ENCODE measurements around the gene HS6ST1.

HS6ST1 gene

DNA sequence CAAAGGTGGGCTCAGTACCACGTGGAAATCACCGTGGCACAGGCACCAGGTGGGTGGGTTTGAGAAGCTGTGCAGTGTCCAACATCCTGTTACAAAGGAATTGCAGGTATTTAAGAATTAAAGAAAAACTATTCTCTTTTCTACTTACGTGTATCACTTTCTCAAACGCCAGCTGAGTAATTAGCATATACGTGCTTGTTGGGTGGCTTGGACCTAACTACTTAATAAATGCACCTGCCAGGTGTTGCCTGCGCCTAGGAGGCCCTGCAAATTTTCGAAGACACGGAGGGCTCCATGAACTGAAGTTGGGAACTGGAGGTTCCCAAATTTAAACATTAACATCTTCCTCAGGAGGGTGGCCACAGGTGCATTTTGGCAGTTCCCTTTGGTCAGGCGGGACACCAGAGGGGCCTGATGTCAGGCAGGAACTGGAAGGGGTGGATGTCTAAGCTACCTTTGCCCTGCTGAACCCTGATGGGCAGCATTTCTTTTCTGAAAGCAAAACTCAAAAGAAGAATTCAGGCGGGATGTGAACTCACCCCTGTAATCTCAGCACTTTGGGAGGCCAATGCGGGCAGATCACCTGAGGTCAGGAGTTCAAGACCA is 84.8 kb downstream of the HS6ST1 start:
- DNase-seq = no peak

DNA sequence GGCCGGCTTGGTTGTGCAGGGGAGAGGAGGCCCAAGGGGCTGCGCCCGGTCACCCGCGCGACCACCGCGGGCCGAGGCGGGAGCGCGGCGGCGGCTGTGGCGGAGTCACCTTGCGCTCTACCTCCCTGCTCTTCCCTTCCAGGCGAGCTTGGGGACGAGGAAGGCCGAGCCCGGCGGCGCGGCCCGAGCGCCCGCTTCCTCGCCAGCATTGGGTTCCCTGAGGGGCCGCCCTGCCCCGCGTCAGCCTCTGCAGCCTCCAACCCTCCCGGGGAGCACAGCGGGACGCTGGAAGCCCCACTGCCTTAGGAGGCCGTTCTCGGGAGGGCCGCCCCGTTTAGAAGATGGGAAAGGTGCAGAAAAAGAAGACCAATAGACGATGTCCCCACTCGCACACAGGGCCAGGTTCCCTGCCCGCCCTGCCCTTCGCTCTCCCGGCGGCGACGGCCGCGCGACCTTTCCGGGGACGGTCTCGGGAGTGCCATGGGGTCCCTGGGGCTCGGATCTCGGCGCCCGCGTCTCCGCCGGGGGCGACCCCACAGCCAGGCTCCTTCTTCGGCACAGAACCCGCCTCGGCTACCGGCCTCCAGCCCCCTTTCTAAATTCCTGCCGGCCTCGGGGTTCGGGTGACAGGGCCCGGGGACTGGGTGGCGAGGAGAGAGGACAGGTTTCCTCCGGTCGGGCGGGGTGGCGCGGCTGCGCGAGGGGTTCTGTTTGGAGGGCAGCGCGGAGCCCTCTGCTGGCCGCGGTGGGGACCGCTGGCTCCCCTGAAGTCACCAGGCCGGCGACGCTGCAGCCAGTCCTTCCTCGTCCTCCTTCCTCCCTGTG is 85.5 kb downstream of the HS6ST1 start:
- peak; percentile 80 for DNase-seq

- DNase-seq = no peak
Measured at GRCh38 chr2:128228894-128229293, 89.8 kb downstream of the HS6ST1 start.

GRCh38 chr2:128227862-128228261 is 90.8 kb downstream of the HS6ST1 start:
- no peak for DNase-seq

- DNase-seq = no peak
Measured at GRCh38 chr2:128219891-128220290, 98.8 kb downstream of the HS6ST1 start.

- DNase-seq = no peak
Measured at GRCh38 chr2:128217671-128218070, 101.0 kb downstream of the HS6ST1 start.

GRCh38 chr2:128215897-128216642 is 102.6 kb downstream of the HS6ST1 start:
- DNase-seq = no peak

All from CD4-positive, alpha-beta T cell treated with Interleukin-17A for 1 hour (primary cell).